Measurements from ENCODE around the gene ANTXR2. TPM values are rescaled to one million over a fixed set of nuclear protein-coding genes. Genes with fewer than 3 reads are reported as not detected.

ANTXR2 gene
- total and polyA plus RNA-seq, 2 of the 8 experiments (the other 6 are each of a cell fraction or from before 2014, with no cell fraction given), result 1.1 to 7.5 TPM

DNA sequence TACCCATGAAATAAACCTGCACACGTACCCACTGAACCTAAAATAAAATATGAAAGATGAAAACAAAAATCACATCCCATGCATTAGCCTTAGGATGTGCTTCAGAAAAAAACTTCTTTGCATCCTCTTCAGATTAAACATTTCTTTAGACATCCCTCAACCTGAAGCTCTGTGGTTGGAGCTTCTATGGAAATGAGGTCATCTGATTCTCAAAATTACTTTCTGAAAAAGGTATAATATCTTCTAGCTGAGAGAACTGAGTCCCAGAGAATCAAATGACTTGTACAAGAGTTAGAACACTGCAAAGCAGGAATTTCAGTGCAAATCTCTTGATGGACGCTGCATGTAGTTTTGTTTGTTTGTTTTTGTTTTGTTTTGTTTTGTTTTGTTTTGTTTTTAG, 19.1 kb upstream of the ANTXR2 start (continued):
- TF ChIP-seq, protein P1, sequence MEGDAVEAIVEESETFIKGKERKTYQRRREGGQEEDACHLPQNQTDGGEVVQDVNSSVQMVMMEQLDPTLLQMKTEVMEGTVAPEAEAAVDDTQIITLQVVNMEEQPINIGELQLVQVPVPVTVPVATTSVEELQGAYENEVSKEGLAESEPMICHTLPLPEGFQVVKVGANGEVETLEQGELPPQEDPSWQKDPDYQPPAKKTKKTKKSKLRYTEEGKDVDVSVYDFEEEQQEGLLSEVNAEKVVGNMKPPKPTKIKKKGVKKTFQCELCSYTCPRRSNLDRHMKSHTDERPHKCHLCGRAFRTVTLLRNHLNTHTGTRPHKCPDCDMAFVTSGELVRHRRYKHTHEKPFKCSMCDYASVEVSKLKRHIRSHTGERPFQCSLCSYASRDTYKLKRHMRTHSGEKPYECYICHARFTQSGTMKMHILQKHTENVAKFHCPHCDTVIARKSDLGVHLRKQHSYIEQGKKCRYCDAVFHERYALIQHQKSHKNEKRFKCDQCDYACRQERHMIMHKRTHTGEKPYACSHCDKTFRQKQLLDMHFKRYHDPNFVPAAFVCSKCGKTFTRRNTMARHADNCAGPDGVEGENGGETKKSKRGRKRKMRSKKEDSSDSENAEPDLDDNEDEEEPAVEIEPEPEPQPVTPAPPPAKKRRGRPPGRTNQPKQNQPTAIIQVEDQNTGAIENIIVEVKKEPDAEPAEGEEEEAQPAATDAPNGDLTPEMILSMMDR (IDR thresholded peaks at IDR 0.05; ENCODE audit: control extremely low read depth in 1 of 3, insufficient read depth in 1 of 3, low read depth in 1 of 3, low read length in 3 of 3), result no peak
- TF ChIP-seq MAFK (IDR thresholded peaks at IDR 0.05; ENCODE audit: low read depth, low read length) (no peak), SP2 (IDR thresholded peaks at IDR 0.05; ENCODE audit: low read length) (no peak)

Data from H1 (cell line).